Measurements from ENCODE around the gene PLXNA1.

Gene PLXNA1

DNA sequence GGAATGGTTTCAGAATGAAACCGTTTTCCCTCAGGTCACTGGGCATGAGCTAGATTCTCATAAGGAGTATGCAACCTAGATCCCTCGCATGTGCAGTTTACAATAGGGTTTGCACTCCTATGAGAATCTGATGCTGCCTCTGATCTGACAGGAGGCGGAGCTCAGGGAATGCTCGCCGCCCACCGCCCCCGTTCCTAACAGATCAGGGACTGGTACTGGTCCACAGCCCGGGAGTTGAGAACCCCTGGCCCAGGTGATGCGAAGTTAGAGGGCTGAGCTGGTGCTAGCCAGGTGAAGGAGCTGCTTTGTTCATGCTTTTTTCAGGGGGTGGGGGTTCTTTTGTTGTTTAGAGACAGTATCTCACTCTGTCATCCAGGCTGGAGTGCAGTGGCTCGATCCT lies 15.5 kb upstream of the PLXNA1 start:
- DNase-seq (ENCODE audit: low spot score) = no peak

DNA sequence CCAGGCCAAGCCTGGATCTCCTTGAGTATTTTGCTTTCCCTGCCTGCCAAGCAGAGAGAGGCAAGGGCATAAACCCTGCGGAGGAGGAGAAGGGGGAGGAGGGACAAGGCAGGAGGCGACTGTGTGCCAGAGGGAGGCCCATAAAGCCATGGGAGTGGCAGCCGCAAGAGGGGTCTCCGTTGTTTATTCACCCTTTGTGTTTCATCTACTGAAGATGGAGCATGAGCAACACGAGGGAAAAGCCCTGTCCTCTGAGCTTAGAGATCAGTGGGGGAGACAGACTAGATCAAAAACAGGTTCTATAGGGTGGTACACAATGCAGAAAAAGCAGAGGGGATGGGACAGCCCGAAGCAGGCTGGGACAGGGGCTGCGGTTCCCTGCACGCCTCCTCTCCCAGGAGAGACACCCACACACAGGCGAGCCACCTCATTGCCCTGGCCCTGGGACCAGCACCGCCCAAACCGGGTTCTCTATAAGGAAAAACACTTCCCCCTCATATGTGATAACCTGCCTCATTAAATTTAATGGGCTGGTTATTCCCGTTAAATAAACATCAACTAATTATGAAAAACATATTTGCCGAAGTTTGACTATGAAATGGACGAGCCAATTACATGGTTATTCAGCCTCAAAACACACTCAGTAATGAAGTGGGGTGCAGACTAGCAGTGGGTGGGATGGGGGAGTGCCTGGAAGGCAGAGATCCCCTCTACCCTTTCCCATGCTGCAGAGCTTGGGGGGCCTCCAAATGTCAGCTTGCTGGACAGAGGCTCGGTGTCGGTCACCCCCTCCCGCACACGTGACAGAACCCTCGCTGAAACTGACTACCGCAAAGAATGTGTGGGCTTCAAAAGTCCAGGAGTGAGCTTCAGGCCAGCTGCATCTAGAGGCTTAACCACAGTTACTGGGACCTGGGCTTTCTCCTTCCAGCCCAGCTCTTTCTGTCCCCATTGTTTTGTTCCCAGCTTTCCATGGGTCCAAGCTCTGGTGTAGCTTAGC lies 14.2 kb upstream of the PLXNA1 start:
- no peak for DNase-seq (ENCODE audit: low spot score)

DNA sequence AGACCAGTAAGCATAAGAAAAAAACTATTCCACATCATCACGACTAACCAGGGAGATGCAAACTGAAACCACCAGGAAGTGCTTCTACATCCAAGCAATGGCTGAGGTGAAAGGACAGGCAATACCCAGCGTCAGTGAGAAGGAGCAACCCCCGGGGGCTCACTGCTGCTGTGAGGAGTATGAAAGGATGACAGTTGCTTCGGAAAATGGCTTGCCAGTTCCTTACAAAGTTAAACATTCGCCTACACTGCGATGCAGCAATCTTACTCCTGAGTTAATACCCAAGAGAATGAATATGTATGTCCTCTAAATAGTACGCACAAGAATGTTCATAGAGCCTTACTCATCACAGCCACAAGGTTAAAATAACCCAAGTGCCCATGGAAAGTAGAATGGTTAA lies 13.3 kb upstream of the PLXNA1 start:
- peak; percentile 66 for DNase-seq (ENCODE audit: low spot score)

DNA sequence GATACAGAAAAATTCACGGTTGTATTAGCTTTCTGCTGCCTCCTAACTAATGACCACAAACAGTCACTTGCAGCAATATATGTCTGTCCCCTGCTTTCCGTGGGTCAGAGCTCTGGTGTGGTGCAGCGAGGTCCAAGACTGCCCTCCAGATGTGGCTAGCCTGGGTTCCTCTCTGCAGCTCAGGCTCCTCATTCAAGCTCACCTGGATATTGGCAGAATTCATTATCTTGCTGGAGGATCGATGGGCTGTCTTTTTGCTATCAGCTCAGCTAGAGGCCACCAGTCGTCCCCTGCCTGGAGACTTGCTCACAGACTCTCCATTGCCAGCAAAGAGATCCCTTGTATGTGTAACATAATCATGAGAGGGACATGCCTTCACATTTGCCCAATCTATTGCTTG lies 12.8 kb upstream of the PLXNA1 start:
- DNase-seq (ENCODE audit: low spot score) = no peak

DNA sequence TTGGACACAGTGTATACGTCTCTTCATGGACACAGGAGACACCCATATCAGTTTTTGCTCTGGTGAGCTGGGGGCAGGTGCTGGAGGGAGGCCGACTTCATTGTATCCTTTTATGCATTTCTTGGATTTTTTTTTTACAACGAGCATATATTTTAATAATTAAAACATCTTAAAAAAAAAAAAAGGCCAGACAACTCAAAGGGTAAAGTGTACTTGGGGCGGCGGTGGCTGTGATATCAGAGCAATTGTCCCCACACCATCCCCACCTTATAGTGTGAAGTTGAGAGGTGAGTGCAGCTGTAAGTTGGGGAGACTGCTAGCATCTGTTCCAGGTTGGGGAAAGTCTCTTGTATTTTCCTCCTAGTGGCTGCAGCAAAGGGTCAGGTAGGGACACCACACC lies 12.0 kb upstream of the PLXNA1 start:
- DNase-seq (ENCODE audit: low spot score) = no peak

DNA sequence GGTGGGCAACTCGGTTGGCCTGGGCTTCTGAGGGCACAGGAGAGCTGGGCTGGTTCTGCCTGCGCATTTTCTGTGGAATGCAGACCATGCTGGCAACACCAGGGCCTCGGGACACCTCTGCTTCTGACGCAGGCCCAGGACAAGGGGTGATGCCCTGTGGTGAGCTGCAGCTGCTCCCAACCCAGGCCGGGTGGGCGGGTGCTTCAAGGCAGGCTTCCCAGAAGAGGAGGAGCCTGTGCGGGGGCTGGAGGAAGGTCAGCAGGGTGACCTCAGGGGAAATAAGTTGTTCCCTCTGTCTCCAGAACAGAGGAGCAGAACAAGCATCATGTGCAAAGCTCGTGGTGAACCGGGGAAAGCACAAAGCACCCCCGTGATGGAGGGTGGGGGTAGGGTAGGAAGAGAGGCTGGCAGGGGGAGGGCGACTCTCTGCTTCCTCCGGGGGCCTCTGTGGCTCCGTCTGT lies 11.0 kb upstream of the PLXNA1 start:
- peak; percentile 57 for DNase-seq (ENCODE audit: low spot score)

DNA sequence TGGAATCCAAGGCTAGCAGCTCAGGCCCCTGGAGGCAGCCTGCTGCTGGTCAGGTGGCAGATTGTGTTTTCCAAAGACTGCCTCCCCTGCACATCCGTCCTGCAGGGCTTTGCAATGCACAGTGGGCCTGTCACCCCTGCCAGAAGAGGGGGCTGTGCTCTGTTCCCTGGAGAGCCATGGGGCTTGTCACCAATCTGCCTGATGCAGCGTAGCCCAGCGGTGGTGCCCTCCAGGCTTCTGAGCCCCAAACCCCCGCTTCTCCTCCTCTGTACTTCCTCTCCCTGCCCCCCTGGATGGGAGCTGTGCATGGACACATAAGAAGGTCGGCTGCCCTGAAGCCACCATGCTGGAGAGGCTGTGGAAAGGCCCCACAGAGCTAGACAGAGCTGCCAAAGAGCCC lies 10.0 kb upstream of the PLXNA1 start:
- DNase-seq (ENCODE audit: low spot score) = no peak

DNA sequence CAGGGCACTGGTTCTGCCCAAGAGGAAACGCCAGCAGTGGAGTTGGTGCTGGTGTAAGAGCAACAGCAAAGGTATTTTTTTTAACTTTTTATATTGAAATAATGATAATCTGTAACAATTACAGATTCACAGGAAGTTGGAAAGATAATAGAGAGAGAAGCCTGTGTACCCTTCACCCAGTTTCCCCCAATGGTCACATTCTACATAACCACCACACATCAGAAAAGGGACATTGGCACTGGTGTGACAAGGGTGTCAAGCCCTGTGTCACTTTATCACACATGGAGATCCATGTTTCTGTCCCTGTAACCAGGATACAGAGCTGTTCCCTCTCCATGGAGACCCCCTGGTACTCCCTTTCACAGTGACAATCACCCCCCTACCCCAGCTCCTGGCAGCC lies 9.1 kb upstream of the PLXNA1 start:
- DNase-seq (ENCODE audit: low spot score) = no peak

DNA sequence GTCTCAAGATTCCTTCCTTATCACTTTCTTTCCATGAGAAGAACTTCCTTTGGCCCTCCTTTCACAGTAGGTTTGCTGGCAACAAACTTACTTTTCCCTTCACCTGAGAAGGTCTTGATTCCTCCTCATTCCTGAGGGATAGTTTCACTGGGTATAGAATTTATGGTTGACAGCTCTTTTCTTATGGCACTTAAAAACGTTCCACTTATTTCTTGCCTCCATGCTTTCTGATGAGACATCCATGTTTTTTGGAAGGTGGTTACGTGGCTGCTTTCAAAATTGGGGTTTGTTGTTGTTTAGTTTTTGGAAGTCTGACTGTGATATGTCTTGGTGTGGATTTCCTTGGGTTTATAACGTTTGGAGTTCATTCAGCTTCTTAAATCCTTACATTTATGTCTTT lies 8.2 kb upstream of the PLXNA1 start:
- DNase-seq (ENCODE audit: low spot score) = no peak

DNA sequence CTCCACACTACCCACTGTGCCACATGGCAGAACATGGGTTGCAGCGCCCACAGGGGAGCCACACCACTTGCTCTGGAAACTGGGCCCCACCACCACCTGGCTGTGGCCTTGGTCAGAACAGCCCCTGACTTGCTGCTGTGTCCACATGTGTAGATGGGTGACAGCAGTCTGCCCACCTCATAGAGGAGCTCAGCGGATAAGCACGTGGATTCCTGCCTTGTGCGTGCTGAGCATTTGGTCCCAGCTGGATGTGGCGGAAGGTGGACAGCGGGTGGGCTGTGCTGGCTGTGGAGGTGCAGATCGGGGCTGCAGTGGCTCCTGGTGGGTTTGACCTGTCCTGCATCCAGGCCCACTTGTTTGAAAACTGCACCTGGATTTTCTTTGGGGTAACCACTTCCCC lies 6.0 kb upstream of the PLXNA1 start:
- DNase-seq (ENCODE audit: low spot score) = no peak

DNA sequence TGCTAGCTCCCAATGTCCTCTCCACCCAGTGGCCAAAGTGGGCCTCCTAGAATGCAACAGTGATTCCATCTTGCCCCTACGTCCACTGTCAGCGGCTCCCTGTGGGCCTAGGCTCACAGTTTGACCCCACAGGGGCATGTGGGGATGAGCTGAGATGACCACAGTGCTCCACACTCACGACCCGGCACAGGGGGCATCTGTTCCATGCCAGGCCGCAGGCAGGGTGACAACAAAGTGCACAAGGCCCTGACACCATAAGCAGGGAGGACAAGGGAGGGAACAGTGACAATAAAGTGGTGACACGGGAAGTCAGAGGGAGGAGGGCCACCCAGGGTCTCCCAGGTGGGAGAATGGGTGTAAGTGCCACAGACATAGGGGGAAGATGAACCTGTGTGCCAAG lies 5.1 kb upstream of the PLXNA1 start:
- DNase-seq (ENCODE audit: low spot score) = no peak

DNA sequence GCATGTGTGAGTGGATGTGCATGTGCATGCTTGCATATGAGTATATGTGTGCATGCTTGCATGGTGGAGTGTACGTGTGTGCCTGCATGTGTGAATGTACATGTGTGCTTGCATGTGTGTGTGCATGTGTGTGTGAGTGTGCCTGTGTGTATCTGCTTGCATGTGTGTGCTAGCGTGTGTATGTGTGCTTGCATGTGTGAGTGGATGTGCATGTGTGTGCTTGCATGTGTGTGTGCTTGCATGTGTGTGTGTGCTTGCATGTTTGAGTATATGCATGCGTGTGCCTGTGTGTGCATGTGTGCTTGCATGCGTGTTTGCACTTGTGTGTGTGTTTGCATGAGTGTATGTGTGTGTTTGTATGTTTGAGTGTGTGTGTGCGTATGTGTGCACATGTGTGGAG lies 4.6 kb upstream of the PLXNA1 start:
- DNase-seq (ENCODE audit: low spot score) = no peak

DNA sequence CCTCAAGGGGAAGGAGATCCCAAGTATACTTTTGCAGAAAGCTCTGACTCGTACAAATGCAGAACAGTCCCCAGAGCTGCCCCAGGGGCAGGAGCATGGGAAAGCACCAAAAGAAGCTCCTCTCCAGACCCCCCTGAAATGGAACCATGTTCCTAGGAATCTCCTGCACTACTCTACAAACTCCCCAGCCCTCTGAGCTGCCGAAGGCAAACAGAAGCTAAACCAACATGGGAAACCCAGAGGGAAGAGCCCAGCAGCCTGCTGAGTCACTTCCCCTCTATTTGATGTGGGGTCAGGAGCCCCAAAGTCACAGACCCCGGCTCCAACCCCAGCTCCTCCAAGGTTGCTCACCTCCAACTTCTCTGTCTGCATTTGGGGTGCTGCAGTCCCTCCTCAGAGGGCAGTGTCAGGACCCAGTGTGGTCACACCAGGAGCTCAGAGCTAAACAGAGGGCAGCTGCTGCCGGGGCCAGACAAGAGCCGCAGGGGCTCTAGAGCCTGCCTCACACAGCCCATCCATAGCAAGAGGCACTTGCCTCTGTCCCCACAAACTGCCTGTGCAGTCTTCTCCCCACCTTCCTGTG lies 3.8 kb upstream of the PLXNA1 start:
- no peak for DNase-seq (ENCODE audit: low spot score)

DNA sequence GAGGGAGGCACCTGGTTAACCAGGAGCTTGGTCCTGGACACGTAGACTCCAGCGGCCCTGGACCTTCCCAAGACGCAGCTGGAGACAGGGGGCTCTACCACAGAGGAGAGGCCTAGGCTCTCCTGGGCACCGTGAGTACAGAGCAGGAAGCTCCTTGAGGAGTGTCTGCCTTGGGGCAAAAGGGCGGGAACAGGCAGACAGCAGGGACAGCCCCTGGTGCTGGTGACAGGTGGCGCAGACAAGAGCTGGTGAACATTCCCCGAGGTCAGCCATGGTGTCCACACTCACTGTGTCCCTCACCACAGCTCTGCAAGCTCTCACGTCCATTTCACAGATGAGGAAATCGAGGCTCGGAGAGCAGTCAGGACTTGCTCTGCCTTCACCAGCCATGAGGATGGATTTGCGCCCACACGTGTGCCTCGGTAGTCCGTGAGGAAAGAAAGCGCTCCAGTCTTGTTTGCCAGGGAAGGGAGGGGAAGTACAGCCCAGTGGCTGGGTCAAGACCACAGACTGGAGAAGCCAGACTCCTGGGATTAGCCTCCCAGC lies 2.6 kb upstream of the PLXNA1 start:
- no peak for DNase-seq (ENCODE audit: low spot score)

DNA sequence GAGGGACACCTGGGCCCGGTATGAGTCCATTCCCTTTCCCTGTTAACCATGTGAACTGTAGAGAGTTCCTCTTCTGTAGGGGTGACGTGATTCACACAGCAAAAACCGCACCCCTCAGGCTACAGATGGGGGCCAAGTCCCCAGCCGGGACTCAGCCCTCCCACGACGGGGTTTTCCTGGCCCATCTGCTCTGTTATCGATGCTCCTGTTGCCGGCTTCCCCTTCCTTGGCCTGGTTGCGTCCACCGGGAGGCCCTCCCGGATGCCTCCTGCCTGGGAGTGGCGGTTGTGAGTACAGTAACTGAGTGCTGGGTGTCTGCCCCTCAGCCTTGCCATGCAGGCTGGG lies 817 bp upstream of the PLXNA1 start:
- DNase-seq (ENCODE audit: low spot score) = no peak

DNA sequence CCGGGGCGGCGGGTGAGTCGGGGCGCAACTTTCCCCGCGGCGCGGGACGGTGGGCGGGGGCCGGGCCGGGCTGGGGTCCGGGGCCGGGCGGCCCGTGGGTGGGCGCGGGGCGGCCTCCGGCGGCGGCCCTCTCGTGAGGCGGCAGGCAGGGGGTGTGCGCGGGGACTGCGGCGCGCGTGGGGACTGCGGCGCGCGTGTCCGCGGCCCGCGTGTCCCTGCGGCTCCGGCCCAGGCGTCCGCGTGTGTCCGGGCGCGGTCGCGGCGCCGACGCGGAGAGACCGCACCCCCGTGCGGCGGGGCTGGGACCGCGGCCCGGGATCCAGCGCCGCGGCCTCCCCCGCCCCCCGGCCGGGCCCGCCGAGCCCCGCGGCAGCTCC lies 349 bp downstream of the PLXNA1 start:
- DNase-seq (ENCODE audit: low spot score) = peak; percentile 52

DNA sequence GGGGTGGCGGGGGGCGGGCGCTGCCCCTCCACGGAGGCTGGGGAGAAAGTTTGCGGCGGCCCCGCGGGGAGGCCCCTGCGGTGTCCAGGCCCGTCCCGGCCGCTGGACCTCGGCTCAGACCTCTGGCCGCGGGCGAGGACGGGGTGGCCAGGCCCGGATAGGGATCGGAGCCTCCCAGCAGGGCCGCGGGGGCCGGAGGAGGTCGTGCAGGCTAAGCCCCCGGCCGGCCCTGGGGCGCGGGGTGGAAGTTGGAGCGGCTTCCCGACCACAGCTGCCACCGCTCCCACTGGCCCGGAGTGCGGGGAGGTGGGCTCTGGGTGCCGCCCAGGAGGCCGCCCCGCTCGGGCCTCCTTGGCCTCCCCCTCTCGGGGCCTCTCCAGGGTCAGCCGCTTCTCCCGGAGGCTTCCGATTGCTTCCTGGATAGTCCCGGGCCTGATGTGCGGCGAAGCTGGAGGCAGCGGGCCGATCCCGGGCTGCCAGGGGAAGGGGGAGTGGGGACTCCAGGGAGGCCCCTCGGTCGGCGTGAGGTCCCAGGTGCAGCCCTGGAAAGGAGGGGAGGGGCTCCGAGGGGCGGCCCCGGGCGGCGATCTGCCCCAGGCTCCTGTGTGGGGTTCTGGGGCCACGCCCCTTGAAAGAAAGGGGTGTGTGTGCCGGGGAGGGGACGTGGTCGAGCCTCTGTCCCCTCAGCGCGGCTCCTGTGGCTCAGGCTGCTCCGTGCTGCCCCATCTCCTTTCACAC lies 907 bp downstream of the PLXNA1 start:
- DNase-seq (ENCODE audit: low spot score) = peak; percentile 60

DNA sequence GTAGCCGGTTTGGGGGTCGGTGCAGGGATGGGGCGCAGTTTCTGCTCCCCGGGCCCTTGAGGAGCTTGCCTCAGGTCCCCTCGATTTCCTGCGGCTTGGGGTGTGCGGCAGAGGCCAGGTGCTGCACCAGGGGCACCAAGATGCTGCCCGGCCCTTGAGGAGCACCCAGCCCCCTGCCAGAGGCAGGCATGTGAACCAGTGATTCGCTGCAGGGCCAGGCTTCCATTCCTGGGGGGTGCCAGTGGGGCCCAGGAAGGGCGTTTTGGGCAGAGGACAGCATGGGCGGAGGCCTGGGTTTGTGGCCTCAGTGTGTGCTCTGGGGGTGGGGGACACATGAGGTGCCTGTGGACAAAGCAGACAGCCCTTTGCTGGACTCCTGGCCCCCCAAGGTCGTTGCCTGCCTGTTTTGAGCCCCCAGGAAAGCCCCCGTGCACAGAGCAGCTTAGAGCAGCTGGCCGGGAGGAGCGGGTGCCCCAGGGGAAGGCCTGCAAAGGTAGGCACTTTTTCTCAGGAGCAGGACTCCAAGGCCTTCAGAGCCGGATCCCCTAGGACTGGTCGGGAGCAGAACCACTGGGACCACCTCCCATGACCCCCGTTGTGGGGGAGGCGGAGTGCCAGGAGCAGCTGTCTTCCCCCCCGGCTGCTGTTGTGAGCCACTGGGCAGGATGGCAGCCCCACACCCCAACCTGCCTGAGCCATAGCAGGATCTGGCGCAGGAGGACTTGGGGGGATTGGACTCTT lies 1.6 kb downstream of the PLXNA1 start:
- no peak for DNase-seq (ENCODE audit: low spot score)

DNA sequence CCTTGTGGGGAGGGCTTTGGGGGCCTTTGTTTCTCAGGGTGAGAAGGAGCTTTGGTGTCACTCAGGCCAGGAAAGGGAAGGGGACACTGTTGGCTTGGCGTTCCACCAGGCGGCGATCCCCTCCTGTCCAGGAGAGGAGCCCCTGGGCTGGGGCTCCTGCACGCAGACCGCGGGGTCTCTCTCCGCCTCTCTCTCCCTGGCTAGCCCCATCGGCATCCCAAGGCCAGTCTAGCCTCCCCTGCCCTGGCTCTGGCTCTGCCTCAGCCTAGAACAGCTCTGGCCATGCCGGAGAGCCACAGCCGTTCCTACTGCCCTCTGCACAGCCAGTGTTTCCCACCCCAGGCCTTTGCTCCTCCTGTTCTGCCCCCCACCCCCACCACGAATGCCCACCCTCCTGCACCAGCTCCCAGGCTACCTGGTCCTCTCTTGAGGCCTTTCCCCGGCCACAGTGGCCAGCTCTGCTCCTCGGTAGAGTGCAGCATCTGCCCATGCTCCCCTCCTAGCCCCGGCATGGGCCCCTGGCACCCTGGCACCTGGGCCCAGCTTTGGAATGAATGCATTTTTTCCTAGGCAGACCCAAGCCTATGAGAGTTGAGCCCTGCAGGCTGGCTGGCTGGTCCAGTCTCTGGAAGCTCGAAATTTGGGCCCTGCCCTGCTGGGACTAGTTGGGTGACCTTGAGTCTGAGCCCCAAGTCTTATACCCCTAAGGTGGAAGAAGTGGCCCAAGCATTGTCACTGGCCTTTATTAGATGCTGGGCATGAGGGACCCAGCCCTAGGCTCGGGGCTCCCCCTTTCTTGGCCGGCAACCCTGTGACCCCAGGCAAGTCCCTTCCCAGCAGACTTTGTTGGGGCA lies 2.4 kb downstream of the PLXNA1 start:
- DNase-seq (ENCODE audit: low spot score) = no peak

DNA sequence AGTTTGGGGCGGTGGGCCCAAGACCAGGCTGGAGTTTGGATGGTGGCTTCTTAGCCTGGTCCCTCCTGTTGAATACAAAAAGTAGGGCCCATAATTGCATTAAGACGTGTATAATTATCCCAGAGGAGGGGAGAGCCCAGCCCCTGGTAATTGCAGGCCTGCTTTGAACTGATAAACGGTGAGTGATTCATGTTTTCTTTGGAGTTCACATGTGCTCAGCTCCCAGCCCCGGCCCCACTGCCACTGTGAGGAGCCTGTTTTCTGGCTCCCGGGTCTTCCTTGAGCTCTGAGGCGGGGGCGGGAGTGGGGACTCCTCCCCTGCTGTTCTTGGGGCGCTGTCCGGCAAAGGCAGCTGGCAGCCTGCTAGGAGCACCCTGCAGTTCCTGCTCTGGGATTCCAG lies 3.1 kb downstream of the PLXNA1 start:
- no peak for DNase-seq (ENCODE audit: low spot score)

DNA sequence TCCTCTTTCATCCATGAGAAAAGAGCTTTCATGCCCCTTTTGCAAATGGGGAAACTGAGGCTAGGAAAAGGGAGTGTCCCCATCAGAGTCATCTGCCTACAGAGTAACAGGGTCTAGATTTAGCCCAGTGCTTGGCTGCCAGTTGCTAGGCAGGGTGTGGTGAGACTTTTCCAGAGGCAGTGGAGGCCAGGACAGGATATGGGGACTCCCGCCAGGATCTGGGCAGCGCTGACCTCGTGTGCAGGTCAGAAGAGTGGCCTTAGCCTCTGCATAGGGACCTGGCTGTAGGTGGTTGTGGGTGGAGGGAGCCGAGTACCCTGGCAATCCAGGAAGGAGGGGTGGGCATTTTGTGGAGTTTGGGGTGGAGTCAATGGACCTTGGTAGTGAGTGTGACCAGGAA lies 4.2 kb downstream of the PLXNA1 start:
- DNase-seq (ENCODE audit: low spot score) = no peak
